ENCODE data around the gene UBL7. TPM values are rescaled to one million over a fixed set of nuclear protein-coding genes. Genes with fewer than 3 reads are reported as not detected.
A peak's percentile ranks its signal among the peaks of the same experiment; 100 is the strongest.

UBL7 gene
- total RNA-seq, 1 donor from 2014 or later: 79.9 TPM

DNA sequence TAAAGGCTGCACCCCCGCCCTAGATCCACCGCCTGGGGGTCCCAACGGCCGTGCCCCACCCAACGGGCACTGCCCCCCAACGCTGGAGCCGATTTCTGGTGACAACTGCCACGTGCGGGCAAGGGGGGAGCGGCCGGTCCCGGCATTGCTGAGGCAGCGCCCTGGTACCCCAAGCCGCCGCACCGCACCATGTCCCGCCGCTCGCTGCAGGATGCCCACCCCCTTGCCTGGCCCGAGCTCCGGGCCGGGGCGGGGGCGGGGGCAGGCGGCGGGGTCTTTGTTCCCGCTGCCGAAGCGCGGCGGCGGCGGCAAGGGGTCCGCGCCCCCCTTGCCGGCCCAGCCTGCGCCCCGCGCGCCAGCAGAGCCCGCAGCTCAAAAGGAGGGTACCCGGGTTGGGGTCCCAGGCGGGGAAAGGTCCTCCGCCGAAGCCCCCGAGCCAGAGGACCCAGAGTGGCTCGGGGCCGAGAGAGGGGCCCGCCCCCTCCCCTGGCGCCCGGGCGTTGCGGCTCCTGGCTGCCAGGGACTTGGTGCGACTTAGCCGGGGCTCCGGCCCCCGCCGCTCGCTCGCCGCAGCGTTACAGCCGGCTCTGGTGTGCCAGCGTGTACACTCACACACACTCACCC, 27.9 kb downstream of the UBL7 start:
- peaks cover 11% of the 10 kb centered on the region for H3K36me3 Mint-ChIP-seq (ENCODE audit: low read depth, unreplicated experiment)
- H3K9me3 Mint-ChIP-seq (ENCODE audit: unreplicated experiment): no peaks in the 10 kb centered on the region
- no peak overlapping the region for H3K27ac Mint-ChIP-seq (ENCODE audit: unreplicated experiment)
- no peak for DNase-seq (ENCODE audit: low spot score)
- H3K4me1 Mint-ChIP-seq (ENCODE audit: unreplicated experiment): peaks cover 50% of the 10 kb centered on the region
- peak overlapping the region; percentile 90 for H3K4me3 Mint-ChIP-seq (ENCODE audit: unreplicated experiment)
- no peak for TF ChIP-seq CTCF (IDR thresholded peaks at IDR 0.05; ENCODE audit: unreplicated experiment)
- peaks cover 8% of the 10 kb centered on the region for H3K27me3 Mint-ChIP-seq (ENCODE audit: unreplicated experiment)

GRCh38 chr15:74432271-74432967, 28.5 kb downstream of the UBL7 start:
- Mint-ChIP-seq H3K27me3 (ENCODE audit: unreplicated experiment) (peaks cover 6% of the 10 kb centered on the region), H3K4me1 (ENCODE audit: unreplicated experiment) (peaks cover 50% of the 10 kb centered on the region), H3K36me3 (ENCODE audit: low read depth, unreplicated experiment) (peaks cover 11% of the 10 kb centered on the region), H3K27ac (ENCODE audit: unreplicated experiment) (peak overlapping the region; percentile 13), H3K9me3 (ENCODE audit: unreplicated experiment) (no peaks in the 10 kb centered on the region), H3K4me3 (ENCODE audit: unreplicated experiment) (peak overlapping the region; percentile 90)
- DNase-seq (ENCODE audit: low spot score): no peak
- TF ChIP-seq CTCF (IDR thresholded peaks at IDR 0.05; ENCODE audit: unreplicated experiment): no peak

GRCh38 chr15:74431645-74432044, 29.3 kb downstream of the UBL7 start:
- TF ChIP-seq CTCF (IDR thresholded peaks at IDR 0.05; ENCODE audit: unreplicated experiment): no peak
- no peak for DNase-seq (ENCODE audit: low spot score)
- Mint-ChIP-seq H3K4me3 (ENCODE audit: unreplicated experiment) (peak overlapping the region; percentile 90), H3K27ac (ENCODE audit: unreplicated experiment) (no peak overlapping the region), H3K9me3 (ENCODE audit: unreplicated experiment) (no peaks in the 10 kb centered on the region), H3K4me1 (ENCODE audit: unreplicated experiment) (peaks cover 53% of the 10 kb centered on the region), H3K27me3 (ENCODE audit: unreplicated experiment) (peaks cover 6% of the 10 kb centered on the region), H3K36me3 (ENCODE audit: low read depth, unreplicated experiment) (peaks cover 14% of the 10 kb centered on the region)

DNA sequence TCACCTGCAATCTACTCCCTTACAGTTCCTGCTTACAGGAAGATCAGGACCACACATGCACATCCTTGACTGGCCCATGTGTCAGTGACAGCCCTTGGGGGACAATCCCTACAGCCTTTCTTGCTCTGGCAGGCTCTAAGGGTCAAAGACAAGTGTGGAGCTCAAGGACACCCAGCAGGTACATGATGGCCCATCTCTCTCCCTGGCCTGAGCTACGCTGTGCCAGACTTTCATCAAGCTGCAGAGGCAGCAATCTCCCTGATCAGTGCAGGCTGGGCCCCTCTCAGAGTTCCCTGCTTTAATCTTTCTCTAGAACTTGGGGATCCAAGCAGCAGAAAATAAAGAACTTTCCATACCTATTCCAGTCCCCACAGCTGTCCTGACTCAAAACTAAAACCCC, 29.8 kb downstream of the UBL7 start:
- Mint-ChIP-seq H3K36me3 (ENCODE audit: low read depth, unreplicated experiment) (peaks cover 14% of the 10 kb centered on the region), H3K27me3 (ENCODE audit: unreplicated experiment) (peaks cover 6% of the 10 kb centered on the region), H3K9me3 (ENCODE audit: unreplicated experiment) (no peaks in the 10 kb centered on the region), H3K27ac (ENCODE audit: unreplicated experiment) (no peak overlapping the region), H3K4me1 (ENCODE audit: unreplicated experiment) (peaks cover 53% of the 10 kb centered on the region), H3K4me3 (ENCODE audit: unreplicated experiment) (peak overlapping the region; percentile 35)
- TF ChIP-seq CTCF (IDR thresholded peaks at IDR 0.05; ENCODE audit: unreplicated experiment): no peak
- no peak for DNase-seq (ENCODE audit: low spot score)

DNA sequence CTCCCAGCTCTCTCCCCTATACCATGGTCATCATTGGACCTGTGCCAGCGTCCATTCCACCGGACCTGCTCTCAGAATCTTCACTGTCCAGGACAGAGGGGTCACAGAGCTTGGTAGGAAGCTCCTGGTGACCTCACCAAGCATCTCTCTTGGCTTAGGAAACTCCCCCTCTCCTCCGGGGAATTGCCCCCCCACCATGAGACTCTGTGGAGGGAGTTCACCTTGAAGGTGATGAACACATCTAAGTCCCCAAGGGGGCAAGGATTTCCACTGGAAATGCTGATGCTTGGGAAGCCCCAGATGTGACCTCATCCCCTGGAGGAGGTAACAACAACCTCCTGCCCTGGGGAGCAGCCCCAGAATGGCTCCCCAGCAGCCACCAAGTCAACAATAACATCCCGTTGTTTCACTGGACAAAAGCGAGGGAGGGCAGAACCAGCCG, 30.4 kb downstream of the UBL7 start:
- Mint-ChIP-seq H3K27me3 (ENCODE audit: unreplicated experiment) (peaks cover 6% of the 10 kb centered on the region), H3K4me1 (ENCODE audit: unreplicated experiment) (peaks cover 53% of the 10 kb centered on the region), H3K27ac (ENCODE audit: unreplicated experiment) (no peak overlapping the region), H3K36me3 (ENCODE audit: low read depth, unreplicated experiment) (peaks cover 13% of the 10 kb centered on the region), H3K9me3 (ENCODE audit: unreplicated experiment) (no peaks in the 10 kb centered on the region), H3K4me3 (ENCODE audit: unreplicated experiment) (no peak overlapping the region)
- DNase-seq (ENCODE audit: low spot score): no peak
- no peak for TF ChIP-seq CTCF (IDR thresholded peaks at IDR 0.05; ENCODE audit: unreplicated experiment)

All from endothelial cell (in vitro differentiated cells).